ENCODE measurements around the gene PLVAP.

DNA sequence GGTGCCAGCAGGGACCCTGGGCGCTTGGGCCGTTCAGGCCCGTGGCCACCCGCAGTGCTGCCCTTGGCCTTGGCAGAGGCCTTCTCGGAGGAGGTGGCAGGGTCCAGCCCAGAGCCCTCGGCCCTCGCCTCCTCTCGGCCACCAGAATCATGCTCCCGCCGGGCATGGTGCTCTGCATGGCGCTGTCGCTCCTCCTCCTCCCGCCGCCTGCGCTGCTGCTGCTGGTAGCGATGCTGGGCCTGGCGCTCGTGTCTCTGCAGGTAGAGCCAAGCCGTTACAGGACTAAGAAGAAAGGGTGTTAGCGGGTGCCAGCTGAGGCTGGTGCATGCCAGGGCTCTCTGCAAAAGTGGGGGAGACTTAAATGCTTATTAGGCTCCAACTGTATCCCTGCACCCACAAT is 52.0 kb downstream of the PLVAP start:
- TF ChIP-seq EZH2phosphoT487 (IDR thresholded peaks at IDR 0.05; ENCODE audit: unreplicated experiment) (no peak), CTCF (conservative IDR thresholded peaks at IDR 0.05; ENCODE audit: low read depth in 2 of 2) (no peak), POLR2AphosphoS5 (IDR thresholded peaks at IDR 0.05; ENCODE audit: low read depth) (no peak), EZH2 (IDR thresholded peaks at IDR 0.05; ENCODE audit: low read depth, unreplicated experiment) (no peak), ZNF114 (CRISPR knock-in tag; IDR thresholded peaks at IDR 0.05) (no peak), CREB1 (CRISPR knock-in tag; IDR thresholded peaks at IDR 0.05; ENCODE audit: low read depth) (no peak), ETS1 (IDR thresholded peaks at IDR 0.05) (no peak), JUNB (IDR thresholded peaks at IDR 0.05; ENCODE audit: unreplicated experiment) (no peak)
- TF ChIP-seq, protein P1, sequence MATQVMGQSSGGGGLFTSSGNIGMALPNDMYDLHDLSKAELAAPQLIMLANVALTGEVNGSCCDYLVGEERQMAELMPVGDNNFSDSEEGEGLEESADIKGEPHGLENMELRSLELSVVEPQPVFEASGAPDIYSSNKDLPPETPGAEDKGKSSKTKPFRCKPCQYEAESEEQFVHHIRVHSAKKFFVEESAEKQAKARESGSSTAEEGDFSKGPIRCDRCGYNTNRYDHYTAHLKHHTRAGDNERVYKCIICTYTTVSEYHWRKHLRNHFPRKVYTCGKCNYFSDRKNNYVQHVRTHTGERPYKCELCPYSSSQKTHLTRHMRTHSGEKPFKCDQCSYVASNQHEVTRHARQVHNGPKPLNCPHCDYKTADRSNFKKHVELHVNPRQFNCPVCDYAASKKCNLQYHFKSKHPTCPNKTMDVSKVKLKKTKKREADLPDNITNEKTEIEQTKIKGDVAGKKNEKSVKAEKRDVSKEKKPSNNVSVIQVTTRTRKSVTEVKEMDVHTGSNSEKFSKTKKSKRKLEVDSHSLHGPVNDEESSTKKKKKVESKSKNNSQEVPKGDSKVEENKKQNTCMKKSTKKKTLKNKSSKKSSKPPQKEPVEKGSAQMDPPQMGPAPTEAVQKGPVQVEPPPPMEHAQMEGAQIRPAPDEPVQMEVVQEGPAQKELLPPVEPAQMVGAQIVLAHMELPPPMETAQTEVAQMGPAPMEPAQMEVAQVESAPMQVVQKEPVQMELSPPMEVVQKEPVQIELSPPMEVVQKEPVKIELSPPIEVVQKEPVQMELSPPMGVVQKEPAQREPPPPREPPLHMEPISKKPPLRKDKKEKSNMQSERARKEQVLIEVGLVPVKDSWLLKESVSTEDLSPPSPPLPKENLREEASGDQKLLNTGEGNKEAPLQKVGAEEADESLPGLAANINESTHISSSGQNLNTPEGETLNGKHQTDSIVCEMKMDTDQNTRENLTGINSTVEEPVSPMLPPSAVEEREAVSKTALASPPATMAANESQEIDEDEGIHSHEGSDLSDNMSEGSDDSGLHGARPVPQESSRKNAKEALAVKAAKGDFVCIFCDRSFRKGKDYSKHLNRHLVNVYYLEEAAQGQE (IDR thresholded peaks at IDR 0.05; ENCODE audit: unreplicated experiment): no peak
